ENCODE measurements around the gene ETV6. TPM values are rescaled to one million over a fixed set of nuclear protein-coding genes. Genes with fewer than 3 reads are reported as not detected.

Gene ETV6
- total RNA-seq, 6 experiments from 2014 or later, result 7.2 to 28.3 (median 11.0) TPM

DNA sequence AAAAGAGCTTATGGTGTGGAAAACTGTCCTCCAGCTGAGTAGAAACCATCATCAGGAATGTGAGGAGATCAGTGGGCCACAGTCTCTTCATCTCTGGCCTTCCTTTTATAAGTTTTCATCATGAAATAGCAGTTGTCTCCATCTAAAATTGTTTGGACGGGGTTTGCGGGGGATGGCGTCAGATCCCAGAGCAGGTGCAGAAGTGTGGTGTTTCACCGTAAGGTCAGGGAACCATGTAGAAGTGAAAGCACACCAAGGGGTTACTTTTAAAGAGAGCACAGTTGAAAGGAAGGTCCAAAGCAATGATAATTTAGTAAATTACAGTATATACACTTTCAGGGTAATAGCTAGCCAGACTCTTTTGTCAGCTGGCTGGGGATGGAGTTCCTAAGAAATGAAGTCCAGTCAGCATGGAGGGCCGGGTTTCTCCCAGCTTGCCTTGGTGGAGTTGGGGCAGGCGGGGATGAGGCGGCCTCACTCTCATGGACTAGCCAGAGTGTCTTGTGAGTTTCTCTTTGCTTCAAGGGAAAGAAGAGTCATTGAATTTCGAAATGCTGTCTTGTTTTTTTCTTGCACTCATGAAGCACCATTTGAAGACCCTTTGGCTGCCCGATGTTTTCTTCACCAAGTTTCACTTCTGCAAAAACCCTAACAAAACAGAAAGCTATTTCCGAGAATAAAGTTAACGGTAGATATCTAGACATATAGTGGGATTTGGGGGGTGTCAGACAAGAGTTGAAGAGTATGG is 100.6 kb downstream of the ETV6 start:
- no peak overlapping the region for H3K4me3 ChIP-seq
- H3K27me3 ChIP-seq, result no peaks in the 10 kb centered on the region
- H3K36me3 ChIP-seq, result peaks cover 0 to 10% (median 3%) of the 10 kb centered on the region in 4 donors
- ATAC-seq (peak; percentile 37 to 64 (median 46)), DNase-seq (peak in 1 of 3 donors; percentile 44)
- 61% methylated on average over 8 of the region's 11 CpGs for WGBS (ENCODE audit: insufficient coverage, low coverage, low lambda C conversion rate, missing lambda C conversion rate)
- no peaks in the 10 kb centered on the region for H3K4me1 ChIP-seq
- no peaks in the 10 kb centered on the region for H3K9me3 ChIP-seq
- peak overlapping the region in 1 of 3 donors; percentile 31 for H3K27ac ChIP-seq
- TF ChIP-seq, protein P1, sequence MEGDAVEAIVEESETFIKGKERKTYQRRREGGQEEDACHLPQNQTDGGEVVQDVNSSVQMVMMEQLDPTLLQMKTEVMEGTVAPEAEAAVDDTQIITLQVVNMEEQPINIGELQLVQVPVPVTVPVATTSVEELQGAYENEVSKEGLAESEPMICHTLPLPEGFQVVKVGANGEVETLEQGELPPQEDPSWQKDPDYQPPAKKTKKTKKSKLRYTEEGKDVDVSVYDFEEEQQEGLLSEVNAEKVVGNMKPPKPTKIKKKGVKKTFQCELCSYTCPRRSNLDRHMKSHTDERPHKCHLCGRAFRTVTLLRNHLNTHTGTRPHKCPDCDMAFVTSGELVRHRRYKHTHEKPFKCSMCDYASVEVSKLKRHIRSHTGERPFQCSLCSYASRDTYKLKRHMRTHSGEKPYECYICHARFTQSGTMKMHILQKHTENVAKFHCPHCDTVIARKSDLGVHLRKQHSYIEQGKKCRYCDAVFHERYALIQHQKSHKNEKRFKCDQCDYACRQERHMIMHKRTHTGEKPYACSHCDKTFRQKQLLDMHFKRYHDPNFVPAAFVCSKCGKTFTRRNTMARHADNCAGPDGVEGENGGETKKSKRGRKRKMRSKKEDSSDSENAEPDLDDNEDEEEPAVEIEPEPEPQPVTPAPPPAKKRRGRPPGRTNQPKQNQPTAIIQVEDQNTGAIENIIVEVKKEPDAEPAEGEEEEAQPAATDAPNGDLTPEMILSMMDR (IDR thresholded peaks at IDR 0.05), result no peak
- no peak for TF ChIP-seq POLR2A (IDR thresholded peaks at IDR 0.05)
- intact Hi-C loops (cut with DNase I), result no loop called here

- Histone ChIP-seq H3K4me3 (no peak overlapping the region), H3K36me3 (peaks cover 0 to 10% (median 3%) of the 10 kb centered on the region in 4 donors), H3K27ac (no peak overlapping the region), H3K4me1 (no peaks in the 10 kb centered on the region), H3K27me3 (no peaks in the 10 kb centered on the region), H3K9me3 (no peaks in the 10 kb centered on the region)
- intact Hi-C loops (cut with DNase I), result no loop called here
- 87% methylated on average over 18 of the region's 21 CpGs for WGBS (ENCODE audit: insufficient coverage, low coverage, low lambda C conversion rate, missing lambda C conversion rate)
- DNase-seq (no peak), ATAC-seq (peak in 1 of 4 donors; percentile 30)
- TF ChIP-seq, protein P1 (IDR thresholded peaks at IDR 0.05), result no peak
- no peak for TF ChIP-seq POLR2A (IDR thresholded peaks at IDR 0.05)
Measured at GRCh38 chr12:11752403-11753149, 103.1 kb downstream of the ETV6 start.

DNA sequence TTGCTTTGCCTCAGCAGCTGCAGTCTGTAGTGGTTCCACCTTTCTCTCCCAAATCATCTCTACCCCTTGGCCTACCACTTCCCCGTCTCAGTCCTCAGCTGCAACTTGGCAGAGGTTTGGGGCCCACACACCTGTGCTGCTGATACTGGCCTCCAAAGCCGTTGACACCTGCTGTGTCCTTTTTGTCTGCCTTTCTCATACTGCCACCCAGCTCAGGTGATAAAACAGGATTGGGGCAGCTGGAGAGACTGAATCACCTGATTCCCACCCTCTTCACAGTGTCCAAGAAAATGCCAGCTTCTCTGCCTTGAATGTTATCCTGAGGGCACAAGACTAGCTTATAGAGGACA is 103.7 kb downstream of the ETV6 start:
- intact Hi-C loops (cut with DNase I), result no loop called here

DNA sequence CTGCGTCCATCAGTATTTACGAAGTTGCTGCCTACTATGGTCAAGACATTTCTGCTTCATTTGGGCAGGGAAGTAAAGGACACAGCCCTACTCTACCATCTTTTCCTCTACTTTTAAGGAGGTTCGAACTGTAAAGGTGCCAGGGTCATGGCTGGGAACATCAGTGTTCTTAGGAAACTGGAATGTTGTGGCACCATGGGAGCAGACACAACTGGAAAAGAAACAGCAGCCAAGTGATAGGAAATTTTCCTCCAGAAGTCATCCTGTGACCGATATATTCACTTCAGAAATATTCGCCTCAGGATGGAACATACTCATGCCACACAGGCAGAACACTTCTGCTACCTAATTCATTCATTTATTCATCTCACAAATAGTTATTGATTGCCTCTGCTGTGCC is 104.4 kb downstream of the ETV6 start:
- 90% methylated on average over 4 of the region's 5 CpGs for WGBS (ENCODE audit: insufficient coverage, low coverage, low lambda C conversion rate, missing lambda C conversion rate)
- Histone ChIP-seq H3K36me3 (peaks cover 0 to 10% (median 3%) of the 10 kb centered on the region in 4 donors), H3K4me3 (no peak overlapping the region), H3K27me3 (no peaks in the 10 kb centered on the region), H3K4me1 (peaks cover 0 to 8% (median 0%) of the 10 kb centered on the region in 4 donors), H3K27ac (no peak overlapping the region), H3K9me3 (no peaks in the 10 kb centered on the region)
- TF ChIP-seq, protein P1 (IDR thresholded peaks at IDR 0.05), result no peak
- no peak for TF ChIP-seq POLR2A (IDR thresholded peaks at IDR 0.05)
- DNase-seq (no peak), ATAC-seq (no peak)
- intact Hi-C loops (cut with DNase I), result no loop called here

More for the DNA sequence above, 103.7 kb downstream of the ETV6 start:
- no peak overlapping the region for H3K4me3 ChIP-seq
- TF ChIP-seq, protein P1 (IDR thresholded peaks at IDR 0.05), result no peak
- no peak for TF ChIP-seq POLR2A (IDR thresholded peaks at IDR 0.05)
- H3K4me1 ChIP-seq, result peaks cover 0 to under 1% (median 0%) of the 10 kb centered on the region in 4 donors
- no peak overlapping the region for H3K27ac ChIP-seq
- WGBS (ENCODE audit: insufficient coverage, low coverage, low lambda C conversion rate, missing lambda C conversion rate), result 83% methylated on average over 2 of the region's 2 CpGs
- H3K27me3 ChIP-seq, result no peaks in the 10 kb centered on the region
- DNase-seq (no peak), ATAC-seq (no peak)
- peaks cover 0 to 10% (median 3%) of the 10 kb centered on the region in 4 donors for H3K36me3 ChIP-seq
- no peaks in the 10 kb centered on the region for H3K9me3 ChIP-seq

All from right lobe of liver (tissue), 6 donors.